Lung microvascular endothelial cell (primary cell): ENCODE results near the gene TTC39B. TPM values are rescaled to one million over a fixed set of nuclear protein-coding genes. Genes with fewer than 3 reads are reported as not detected.

ENCODE experiments used
- DNase-seq, 2 donors: peaks; one replicate each; pipeline versions ENCODE4 v3.0.0 to v3.0.0-alpha.2; 2010; ENCODE audit warnings: low read depth in 2 of 2
- total RNA-seq: library from RNA; depleted of rRNA; stranded (reverse); fragments of >200 nt; gene quantifications from 2 replicates; pipeline ENCODE4 v1.2.1, GENCODE V29; 2014

TTC39B gene
- total RNA-seq, 1 donor from 2014 or later = 1.8 TPM

- no peak for DNase-seq
These were observed 170.4 kb downstream of the TTC39B start for GRCh38 chr9:15136646-15137045.

GRCh38 chr9:15135164-15135792 lies 171.7 kb downstream of the TTC39B start:
- peak; percentile 69 to 81 for DNase-seq

- no peak for DNase-seq
These were observed 173.5 kb downstream of the TTC39B start for GRCh38 chr9:15133488-15133887.

GRCh38 chr9:15132091-15132490 lies 174.9 kb downstream of the TTC39B start:
- no peak for DNase-seq

DNA sequence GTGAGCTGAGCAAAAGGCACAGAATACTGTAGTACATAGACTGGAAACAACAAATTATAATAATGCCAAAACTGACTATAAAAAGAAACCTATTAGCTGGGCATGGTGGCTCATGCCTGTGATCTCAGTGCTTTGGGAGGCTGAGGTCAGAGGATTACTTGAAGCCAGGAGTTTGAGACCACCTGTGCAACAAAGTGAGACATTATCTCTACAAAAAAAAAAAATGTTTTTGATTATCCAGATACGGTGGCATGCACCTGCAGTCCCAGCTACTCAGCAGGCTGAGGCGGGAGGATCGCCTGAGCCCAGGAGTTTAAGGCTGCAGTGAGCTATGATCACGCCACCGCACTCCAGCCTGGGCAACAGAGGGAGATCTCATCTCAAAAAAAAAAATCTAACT lies 175.9 kb downstream of the TTC39B start:
- DNase-seq = no peak

DNA sequence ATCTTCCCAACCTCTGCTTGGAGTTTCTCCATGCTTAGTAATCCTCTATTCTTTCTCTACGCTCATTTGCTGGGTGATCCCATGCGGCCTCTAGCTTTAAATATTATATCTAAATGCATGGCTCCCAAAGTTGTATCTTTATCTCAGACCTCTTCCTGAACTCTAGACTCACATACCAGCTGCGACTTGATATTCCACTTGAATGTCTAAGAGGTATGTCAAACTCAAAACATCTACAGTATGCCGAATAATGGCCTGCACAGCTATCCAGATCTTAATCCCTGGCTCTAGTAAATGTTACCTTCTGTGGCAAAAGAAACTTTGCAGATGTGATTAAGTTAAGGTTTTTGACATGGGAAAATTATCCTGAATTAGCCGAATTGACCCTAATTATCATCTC lies 179.2 kb downstream of the TTC39B start:
- no peak for DNase-seq

DNA sequence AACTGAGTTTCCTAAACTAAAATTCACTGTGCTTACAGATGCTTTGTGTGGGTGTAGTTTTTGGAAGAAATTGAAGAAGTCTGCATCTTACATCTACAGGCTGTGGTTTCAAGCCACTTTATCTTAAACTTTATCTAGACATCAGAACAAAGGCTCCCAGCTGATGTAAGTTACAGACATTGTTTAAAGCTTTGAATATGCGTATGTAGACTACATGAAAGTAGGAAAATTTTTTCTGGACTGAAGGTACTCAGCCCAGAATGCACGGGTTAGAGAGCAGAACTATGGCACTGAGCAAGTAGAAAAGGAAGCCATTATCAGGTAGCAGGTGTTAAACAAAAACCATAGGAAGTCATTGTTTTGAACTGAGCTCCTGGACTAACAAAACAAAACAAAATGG lies 185.4 kb downstream of the TTC39B start:
- DNase-seq = no peak

- no peak for DNase-seq
These were observed 190.9 kb downstream of the TTC39B start for GRCh38 chr9:15116130-15116580.

GRCh38 chr9:15115702-15116101 lies 191.3 kb downstream of the TTC39B start:
- no peak for DNase-seq

DNA sequence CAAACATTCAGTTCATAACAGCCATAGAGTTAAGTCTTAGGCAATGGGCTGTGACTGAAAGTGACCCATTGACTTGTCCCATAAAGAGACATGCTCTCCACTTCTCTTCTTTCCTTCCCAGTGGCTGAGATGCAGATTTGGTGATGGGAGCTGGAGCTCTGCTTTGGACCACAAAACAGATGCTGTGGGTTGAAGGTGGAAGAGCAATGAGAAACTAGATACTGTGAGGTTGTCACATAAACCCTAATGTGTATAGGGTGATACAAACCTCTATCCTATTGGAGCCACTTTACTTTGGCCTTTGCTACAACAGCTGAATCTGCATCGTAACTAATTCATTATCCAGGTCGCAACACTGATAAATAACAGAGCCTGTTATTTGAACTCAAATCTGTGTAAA lies 192.0 kb downstream of the TTC39B start:
- DNase-seq = no peak

Other genes with a start within 250 kb of the TTC39B start
- gene SNAPC3, start 115.7 kb upstream of the TTC39B start, total RNA-seq = 17.7 and 30.6 TPM in 2 replicates
- 25.9 and 28.6 TPM in 2 replicates for gene PSIP1, start 203.8 kb upstream of the TTC39B start, total RNA-seq
- gene CCDC171, start 245.8 kb upstream of the TTC39B start, total RNA-seq = 0.20 and 0.44 TPM in 2 replicates